Fibroblast of skin of back (primary cell): Measurements from ENCODE around the gene ELP5.

Source experiments
- DNase-seq: peaks from one replicate; pipeline ENCODE4 v3.0.0-alpha.2; 2013

Gene ELP5

GRCh38 chr17:7256766-7257456 lies 4.9 kb downstream of the ELP5 start:
- no peak for DNase-seq

GRCh38 chr17:7258731-7259554 lies 6.9 kb downstream of the ELP5 start:
- no peak for DNase-seq

- DNase-seq: no peak
Observed at GRCh38 chr17:7259555-7259889, 7.5 kb downstream of the ELP5 start.

- DNase-seq: no peak
Observed at GRCh38 chr17:7260151-7260550, 8.1 kb downstream of the ELP5 start.

GRCh38 chr17:7260651-7261378 lies 8.8 kb downstream of the ELP5 start:
- DNase-seq: no peak

GRCh38 chr17:7261379-7262191 lies 9.6 kb downstream of the ELP5 start:
- DNase-seq: no peak

GRCh38 chr17:7262192-7262934 lies 10.3 kb downstream of the ELP5 start, which contains the start of gene CLDN7:
TSS of gene CLDN7 (minus strand) at chr17:7262478. CDS start at chr17:7262043, 435 bp downstream.
- no peak for DNase-seq

GRCh38 chr17:7262935-7263800 lies 11.2 kb downstream of the ELP5 start:
- no peak for DNase-seq

GRCh38 chr17:7263801-7264078 lies 11.7 kb downstream of the ELP5 start:
- no peak for DNase-seq

GRCh38 chr17:7266784-7267183 lies 14.8 kb downstream of the ELP5 start:
- peak; percentile 35 for DNase-seq

- DNase-seq: no peak
Observed at GRCh38 chr17:7279448-7279847, 27.4 kb downstream of the ELP5 start.

- DNase-seq: peak; percentile 76
Observed at GRCh38 chr17:7280519-7281073, 28.6 kb downstream of the ELP5 start.

GRCh38 chr17:7281074-7281952 lies 29.3 kb downstream of the ELP5 start, which contains the start of gene SLC2A4:
TSS of gene SLC2A4 (plus strand) at chr17:7281718. CDS start at chr17:7281935, 217 bp downstream.
- DNase-seq: peak; percentile 93

- no peak for DNase-seq
Observed at GRCh38 chr17:7281953-7282751, 30.1 kb downstream of the ELP5 start.

GRCh38 chr17:7282752-7283321 lies 30.8 kb downstream of the ELP5 start:
- DNase-seq: no peak

- no peak for DNase-seq
Observed at GRCh38 chr17:7283471-7284216, 31.6 kb downstream of the ELP5 start.

- DNase-seq: no peak
Observed at GRCh38 chr17:7284911-7285310, 32.9 kb downstream of the ELP5 start.
